HEK293 (cell line): ENCODE results near the gene ACADVL.

Source experiments
- KLF9 ChIP-seq: fragments of 450-650 bp; formaldehyde crosslinking; IDR thresholded peaks from 2 replicates; pipeline ENCODE4 v1.5.1; 2016; ENCODE audit warnings: missing biosample characterization, missing genetic modification characterization, low read depth
- RBAK ChIP-seq: fragments of 450-650 bp; formaldehyde crosslinking; IDR thresholded peaks from 2 replicates; pipeline ENCODE4 v1.5.1; 2016; ENCODE audit warnings: missing biosample characterization, missing genetic modification characterization
- SP7 ChIP-seq: fragments of 450-650 bp; formaldehyde crosslinking; IDR thresholded peaks from 2 replicates; pipeline ENCODE4 v1.5.1; 2016; ENCODE audit warnings: missing biosample characterization, missing genetic modification characterization
- ZBTB1 ChIP-seq: fragments of 450-650 bp; formaldehyde crosslinking; IDR thresholded peaks from 2 replicates; pipeline ENCODE4 v1.5.1; 2016; ENCODE audit warnings: missing biosample characterization, missing genetic modification characterization
- ZNF157 ChIP-seq: fragments of 450-650 bp; formaldehyde crosslinking; IDR thresholded peaks from 2 replicates; pipeline ENCODE4 v1.5.1; 2016; ENCODE audit warnings: missing biosample characterization, missing genetic modification characterization
- ZNF174 ChIP-seq: fragments of 450-650 bp; formaldehyde crosslinking; IDR thresholded peaks from 2 replicates; pipeline ENCODE4 v1.5.0; 2017; ENCODE audit warnings: missing biosample characterization, mild to moderate bottlenecking, missing genetic modification characterization
- ZNF211 ChIP-seq: fragments of 450-650 bp; formaldehyde crosslinking; IDR thresholded peaks from 2 replicates; pipeline ENCODE4 v1.5.1; 2016; ENCODE audit warnings: low read depth, missing biosample characterization, missing genetic modification characterization
- ZNF221 ChIP-seq: fragments of 450-650 bp; formaldehyde crosslinking; IDR thresholded peaks from 2 replicates; pipeline ENCODE4 v1.5.1; 2017; ENCODE audit warnings: missing biosample characterization, missing genetic modification characterization, borderline replicate concordance
- ZNF292 ChIP-seq: fragments of 450-650 bp; formaldehyde crosslinking; IDR thresholded peaks from 2 replicates; pipeline ENCODE4 v1.5.1; 2016; ENCODE audit warnings: low read depth, missing biosample characterization, missing genetic modification characterization, borderline replicate concordance
- ZNF302 ChIP-seq: fragments of 450-650 bp; formaldehyde crosslinking; IDR thresholded peaks from 2 replicates; pipeline ENCODE4 v1.5.1; 2016; ENCODE audit warnings: missing biosample characterization, missing genetic modification characterization, low read depth
- ZNF394 ChIP-seq: fragments of 450-650 bp; formaldehyde crosslinking; IDR thresholded peaks from 2 replicates; pipeline ENCODE4 v1.5.1; 2016; ENCODE audit warnings: missing biosample characterization, missing genetic modification characterization, mild to moderate bottlenecking, moderate library complexity, borderline replicate concordance
- ZNF426 ChIP-seq: fragments of 450-650 bp; formaldehyde crosslinking; IDR thresholded peaks from 2 replicates; pipeline ENCODE4 v1.5.1; 2017; ENCODE audit warnings: missing biosample characterization, missing genetic modification characterization, mild to moderate bottlenecking, inconsistent platforms, moderate library complexity
- ZNF501 ChIP-seq: fragments of 450-650 bp; formaldehyde crosslinking; IDR thresholded peaks from 2 replicates; pipeline ENCODE4 v1.5.1; 2016; ENCODE audit warnings: missing biosample characterization, missing genetic modification characterization
- ZNF510 ChIP-seq: fragments of 450-650 bp; formaldehyde crosslinking; IDR thresholded peaks from 2 replicates; pipeline ENCODE4 v1.5.1; 2018; ENCODE audit warnings: mild to moderate bottlenecking, missing genetic modification characterization, missing biosample characterization; ENCODE audit not compliant: insufficient replicate concordance
- ZNF514 ChIP-seq: fragments of 450-650 bp; formaldehyde crosslinking; IDR thresholded peaks from 2 replicates; pipeline ENCODE4 v1.5.1; 2016; ENCODE audit warnings: missing biosample characterization, missing genetic modification characterization
- ZNF548 ChIP-seq: fragments of 450-650 bp; formaldehyde crosslinking; IDR thresholded peaks from 2 replicates; pipeline ENCODE4 v1.5.1; 2016; ENCODE audit warnings: missing biosample characterization, missing genetic modification characterization
- ZNF549 ChIP-seq: fragments of 450-650 bp; IDR thresholded peaks from 2 replicates; pipeline ENCODE4 v1.5.1; 2018; ENCODE audit warnings: missing biosample characterization, missing genetic modification characterization, mild to moderate bottlenecking, inconsistent platforms, moderate library complexity
- ZNF624 ChIP-seq: fragments of 450-650 bp; formaldehyde crosslinking; IDR thresholded peaks from 2 replicates; pipeline ENCODE4 v1.5.1; 2017; ENCODE audit warnings: missing biosample characterization, missing genetic modification characterization
- ZNF658 ChIP-seq: fragments of 450-650 bp; formaldehyde crosslinking; IDR thresholded peaks from 2 replicates; pipeline ENCODE4; 2016; ENCODE audit warnings: missing biosample characterization, missing genetic modification characterization
- ZNF776 ChIP-seq: fragments of 450-650 bp; formaldehyde crosslinking; IDR thresholded peaks from 2 replicates; pipeline ENCODE4 v1.5.0; 2017; ENCODE audit warnings: missing biosample characterization, missing genetic modification characterization, borderline replicate concordance
- ZNF791 ChIP-seq: fragments of 450-650 bp; formaldehyde crosslinking; IDR thresholded peaks from 2 replicates; pipeline ENCODE4 v1.5.1; 2016; ENCODE audit warnings: missing biosample characterization, missing genetic modification characterization
- TF ChIP-seq, protein P1 (sequence below): fragments of 450-650 bp; formaldehyde crosslinking; IDR thresholded peaks from 2 replicates; pipeline ENCODE4 v1.5.1; 2016; ENCODE audit warnings: missing biosample characterization, missing genetic modification characterization
- TF ChIP-seq, protein P2 (sequence below): fragments of 450-650 bp; formaldehyde crosslinking; IDR thresholded peaks from 2 replicates; pipeline ENCODE4 v1.5.1; 2016; ENCODE audit warnings: missing biosample characterization, missing genetic modification characterization
- TF ChIP-seq, protein P3 (sequence below): fragments of 450-650 bp; formaldehyde crosslinking; conservative IDR thresholded peaks from 2 replicates; pipeline ENCODE4 v1.5.1; 2016; ENCODE audit warnings: low read depth, missing biosample characterization, missing genetic modification characterization
- TF ChIP-seq, protein P4 (sequence below): fragments of 450-650 bp; formaldehyde crosslinking; IDR thresholded peaks from 2 replicates; pipeline ENCODE4 v1.5.1; 2016; ENCODE audit warnings: missing biosample characterization, missing genetic modification characterization, borderline replicate concordance
- TF ChIP-seq, protein P5 (sequence below): fragments of 450-650 bp; formaldehyde crosslinking; IDR thresholded peaks from 2 replicates; pipeline ENCODE4 v1.5.0; 2017; ENCODE audit warnings: missing biosample characterization, missing genetic modification characterization, borderline replicate concordance
- TF ChIP-seq, protein P6 (sequence below): fragments of 450-650 bp; formaldehyde crosslinking; IDR thresholded peaks from 2 replicates; pipeline ENCODE4 v1.5.1; 2016; ENCODE audit warnings: missing biosample characterization, missing genetic modification characterization

ACADVL gene

DNA sequence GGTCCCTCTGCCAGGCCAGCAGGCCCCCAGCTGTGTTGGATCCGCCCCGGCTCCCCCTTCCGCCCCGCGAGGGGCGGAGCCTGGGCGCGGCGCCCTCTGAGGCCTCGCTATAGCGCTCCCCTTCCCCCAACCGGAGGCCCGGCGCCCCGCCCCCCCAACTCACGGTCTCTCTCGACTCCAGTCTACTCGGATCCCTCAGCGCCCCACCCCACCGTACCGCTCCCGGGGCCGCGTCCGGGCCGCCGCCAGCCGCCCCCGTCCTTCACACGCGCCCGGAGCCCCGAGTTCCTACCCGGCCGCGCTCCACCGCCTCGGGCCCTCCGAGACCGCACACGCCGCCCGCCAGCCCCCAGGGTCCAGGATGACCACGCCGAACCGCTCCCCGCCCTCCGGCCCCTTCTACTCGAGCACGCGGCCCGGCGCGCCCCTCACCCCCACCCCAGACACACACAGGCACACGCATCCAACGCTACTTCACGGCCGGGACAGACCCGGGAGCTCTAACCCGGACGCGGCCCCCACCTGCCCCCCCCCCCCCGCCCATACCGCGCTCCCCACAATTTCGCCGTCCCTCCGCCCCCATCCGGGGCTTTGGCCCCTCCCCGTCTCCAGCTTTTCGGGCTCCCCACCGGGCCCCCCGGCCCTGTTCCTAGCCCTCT is 18.2 kb downstream of the ACADVL start (continued):
- no peak for TF ChIP-seq ZNF514 (tag by site-specific recombination)
- TF ChIP-seq, protein P1, sequence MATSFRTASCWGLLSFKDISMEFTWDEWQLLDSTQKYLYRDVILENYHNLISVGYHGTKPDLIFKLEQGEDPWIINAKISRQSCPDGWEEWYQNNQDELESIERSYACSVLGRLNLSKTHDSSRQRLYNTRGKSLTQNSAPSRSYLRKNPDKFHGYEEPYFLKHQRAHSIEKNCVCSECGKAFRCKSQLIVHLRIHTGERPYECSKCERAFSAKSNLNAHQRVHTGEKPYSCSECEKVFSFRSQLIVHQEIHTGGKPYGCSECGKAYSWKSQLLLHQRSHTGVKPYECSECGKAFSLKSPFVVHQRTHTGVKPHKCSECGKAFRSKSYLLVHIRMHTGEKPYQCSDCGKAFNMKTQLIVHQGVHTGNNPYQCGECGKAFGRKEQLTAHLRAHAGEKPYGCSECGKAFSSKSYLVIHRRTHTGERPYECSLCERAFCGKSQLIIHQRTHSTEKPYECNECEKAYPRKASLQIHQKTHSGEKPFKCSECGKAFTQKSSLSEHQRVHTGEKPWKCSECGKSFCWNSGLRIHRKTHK (tag by site-specific recombination), result no peak
- TF ChIP-seq, protein P2, sequence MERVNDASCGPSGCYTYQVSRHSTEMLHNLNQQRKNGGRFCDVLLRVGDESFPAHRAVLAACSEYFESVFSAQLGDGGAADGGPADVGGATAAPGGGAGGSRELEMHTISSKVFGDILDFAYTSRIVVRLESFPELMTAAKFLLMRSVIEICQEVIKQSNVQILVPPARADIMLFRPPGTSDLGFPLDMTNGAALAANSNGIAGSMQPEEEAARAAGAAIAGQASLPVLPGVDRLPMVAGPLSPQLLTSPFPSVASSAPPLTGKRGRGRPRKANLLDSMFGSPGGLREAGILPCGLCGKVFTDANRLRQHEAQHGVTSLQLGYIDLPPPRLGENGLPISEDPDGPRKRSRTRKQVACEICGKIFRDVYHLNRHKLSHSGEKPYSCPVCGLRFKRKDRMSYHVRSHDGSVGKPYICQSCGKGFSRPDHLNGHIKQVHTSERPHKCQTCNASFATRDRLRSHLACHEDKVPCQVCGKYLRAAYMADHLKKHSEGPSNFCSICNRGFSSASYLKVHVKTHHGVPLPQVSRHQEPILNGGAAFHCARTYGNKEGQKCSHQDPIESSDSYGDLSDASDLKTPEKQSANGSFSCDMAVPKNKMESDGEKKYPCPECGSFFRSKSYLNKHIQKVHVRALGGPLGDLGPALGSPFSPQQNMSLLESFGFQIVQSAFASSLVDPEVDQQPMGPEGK, result peak; percentile 85
- no peak for TF ChIP-seq ZNF221 (tag by site-specific recombination)
- TF ChIP-seq, protein P3, sequence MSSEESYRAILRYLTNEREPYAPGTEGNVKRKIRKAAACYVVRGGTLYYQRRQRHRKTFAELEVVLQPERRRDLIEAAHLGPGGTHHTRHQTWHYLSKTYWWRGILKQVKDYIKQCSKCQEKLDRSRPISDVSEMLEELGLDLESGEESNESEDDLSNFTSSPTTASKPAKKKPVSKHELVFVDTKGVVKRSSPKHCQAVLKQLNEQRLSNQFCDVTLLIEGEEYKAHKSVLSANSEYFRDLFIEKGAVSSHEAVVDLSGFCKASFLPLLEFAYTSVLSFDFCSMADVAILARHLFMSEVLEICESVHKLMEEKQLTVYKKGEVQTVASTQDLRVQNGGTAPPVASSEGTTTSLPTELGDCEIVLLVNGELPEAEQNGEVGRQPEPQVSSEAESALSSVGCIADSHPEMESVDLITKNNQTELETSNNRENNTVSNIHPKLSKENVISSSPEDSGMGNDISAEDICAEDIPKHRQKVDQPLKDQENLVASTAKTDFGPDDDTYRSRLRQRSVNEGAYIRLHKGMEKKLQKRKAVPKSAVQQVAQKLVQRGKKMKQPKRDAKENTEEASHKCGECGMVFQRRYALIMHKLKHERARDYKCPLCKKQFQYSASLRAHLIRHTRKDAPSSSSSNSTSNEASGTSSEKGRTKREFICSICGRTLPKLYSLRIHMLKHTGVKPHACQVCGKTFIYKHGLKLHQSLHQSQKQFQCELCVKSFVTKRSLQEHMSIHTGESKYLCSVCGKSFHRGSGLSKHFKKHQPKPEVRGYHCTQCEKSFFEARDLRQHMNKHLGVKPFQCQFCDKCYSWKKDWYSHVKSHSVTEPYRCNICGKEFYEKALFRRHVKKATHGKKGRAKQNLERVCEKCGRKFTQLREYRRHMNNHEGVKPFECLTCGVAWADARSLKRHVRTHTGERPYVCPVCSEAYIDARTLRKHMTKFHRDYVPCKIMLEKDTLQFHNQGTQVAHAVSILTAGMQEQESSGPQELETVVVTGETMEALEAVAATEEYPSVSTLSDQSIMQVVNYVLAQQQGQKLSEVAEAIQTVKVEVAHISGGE, result no peak; the same call in 1 of the 2 replicates
- TF ChIP-seq ZNF211, result no peak
- TF ChIP-seq ZNF174 (tag by site-specific recombination), result no peak
- peak; percentile 52 for TF ChIP-seq SP7 (tag by site-specific recombination)
- no peak for TF ChIP-seq ZNF292 (tag by site-specific recombination)
- TF ChIP-seq KLF9 (tag by site-specific recombination), result peak; percentile 72
- TF ChIP-seq ZNF510 (tag by site-specific recombination), result no peak
- TF ChIP-seq RBAK (tag by site-specific recombination), result no peak
- no peak for TF ChIP-seq ZNF394 (tag by site-specific recombination)
- no peak for TF ChIP-seq ZNF157
- TF ChIP-seq, protein P4, sequence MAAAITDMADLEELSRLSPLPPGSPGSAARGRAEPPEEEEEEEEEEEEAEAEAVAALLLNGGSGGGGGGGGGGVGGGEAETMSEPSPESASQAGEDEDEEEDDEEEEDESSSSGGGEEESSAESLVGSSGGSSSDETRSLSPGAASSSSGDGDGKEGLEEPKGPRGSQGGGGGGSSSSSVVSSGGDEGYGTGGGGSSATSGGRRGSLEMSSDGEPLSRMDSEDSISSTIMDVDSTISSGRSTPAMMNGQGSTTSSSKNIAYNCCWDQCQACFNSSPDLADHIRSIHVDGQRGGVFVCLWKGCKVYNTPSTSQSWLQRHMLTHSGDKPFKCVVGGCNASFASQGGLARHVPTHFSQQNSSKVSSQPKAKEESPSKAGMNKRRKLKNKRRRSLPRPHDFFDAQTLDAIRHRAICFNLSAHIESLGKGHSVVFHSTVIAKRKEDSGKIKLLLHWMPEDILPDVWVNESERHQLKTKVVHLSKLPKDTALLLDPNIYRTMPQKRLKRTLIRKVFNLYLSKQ (tag by site-specific recombination), result no peak
- TF ChIP-seq, protein P5, sequence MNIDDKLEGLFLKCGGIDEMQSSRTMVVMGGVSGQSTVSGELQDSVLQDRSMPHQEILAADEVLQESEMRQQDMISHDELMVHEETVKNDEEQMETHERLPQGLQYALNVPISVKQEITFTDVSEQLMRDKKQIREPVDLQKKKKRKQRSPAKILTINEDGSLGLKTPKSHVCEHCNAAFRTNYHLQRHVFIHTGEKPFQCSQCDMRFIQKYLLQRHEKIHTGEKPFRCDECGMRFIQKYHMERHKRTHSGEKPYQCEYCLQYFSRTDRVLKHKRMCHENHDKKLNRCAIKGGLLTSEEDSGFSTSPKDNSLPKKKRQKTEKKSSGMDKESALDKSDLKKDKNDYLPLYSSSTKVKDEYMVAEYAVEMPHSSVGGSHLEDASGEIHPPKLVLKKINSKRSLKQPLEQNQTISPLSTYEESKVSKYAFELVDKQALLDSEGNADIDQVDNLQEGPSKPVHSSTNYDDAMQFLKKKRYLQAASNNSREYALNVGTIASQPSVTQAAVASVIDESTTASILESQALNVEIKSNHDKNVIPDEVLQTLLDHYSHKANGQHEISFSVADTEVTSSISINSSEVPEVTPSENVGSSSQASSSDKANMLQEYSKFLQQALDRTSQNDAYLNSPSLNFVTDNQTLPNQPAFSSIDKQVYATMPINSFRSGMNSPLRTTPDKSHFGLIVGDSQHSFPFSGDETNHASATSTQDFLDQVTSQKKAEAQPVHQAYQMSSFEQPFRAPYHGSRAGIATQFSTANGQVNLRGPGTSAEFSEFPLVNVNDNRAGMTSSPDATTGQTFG (tag by site-specific recombination), result no peak
- no peak for TF ChIP-seq ZNF776 (tag by site-specific recombination)
- TF ChIP-seq ZNF426 (tag by site-specific recombination), result no peak
- TF ChIP-seq ZNF791, result no peak
- no peak for TF ChIP-seq ZNF501 (tag by site-specific recombination)
- no peak for TF ChIP-seq ZNF549 (tag by site-specific recombination)
- TF ChIP-seq ZNF548 (tag by site-specific recombination), result no peak
- TF ChIP-seq ZNF302 (tag by site-specific recombination), result no peak
- no peak for TF ChIP-seq ZNF658 (tag by site-specific recombination)
- TF ChIP-seq, protein P6, sequence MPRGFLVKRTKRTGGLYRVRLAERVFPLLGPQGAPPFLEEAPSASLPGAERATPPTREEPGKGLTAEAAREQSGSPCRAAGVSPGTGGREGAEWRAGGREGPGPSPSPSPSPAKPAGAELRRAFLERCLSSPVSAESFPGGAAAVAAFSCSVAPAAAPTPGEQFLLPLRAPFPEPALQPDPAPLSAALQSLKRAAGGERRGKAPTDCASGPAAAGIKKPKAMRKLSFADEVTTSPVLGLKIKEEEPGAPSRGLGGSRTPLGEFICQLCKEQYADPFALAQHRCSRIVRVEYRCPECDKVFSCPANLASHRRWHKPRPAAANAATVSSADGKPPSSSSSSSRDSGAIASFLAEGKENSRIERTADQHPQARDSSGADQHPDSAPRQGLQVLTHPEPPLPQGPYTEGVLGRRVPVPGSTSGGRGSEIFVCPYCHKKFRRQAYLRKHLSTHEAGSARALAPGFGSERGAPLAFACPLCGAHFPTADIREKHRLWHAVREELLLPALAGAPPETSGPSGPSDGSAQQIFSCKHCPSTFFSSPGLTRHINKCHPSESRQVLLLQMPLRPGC (tag by site-specific recombination), result no peak
- no peak for TF ChIP-seq ZBTB1 (tag by site-specific recombination)
- no peak for TF ChIP-seq ZNF624 (tag by site-specific recombination)
